RWPE2 (cell line): ENCODE data around the gene PTTG1IP2.

Experiments used
- ATAC-seq: fragments of 200-7000 bp; cut with Tn5 transposase; 3 replicates; pipeline ENCODE4 v1.9.1; 2021; ENCODE audit warnings: low read depth
- DNase-seq: peaks from one replicate; pipeline ENCODE4 v3.0.0-alpha.2; 2020; ENCODE audit warnings: low spot score
- H3K27ac ChIP-seq: fragments of 450-650 bp; 2 replicates; pipeline ENCODE4 v1.5.1; 2017; ENCODE audit warnings: mild to moderate bottlenecking; ENCODE audit not compliant: poor library complexity, severe bottlenecking
- H3K27me3 ChIP-seq: fragments of 250-450 bp; sonication (Bioruptor Pico); 2 replicates; pipeline ENCODE4 v1.5.1; 2021; ENCODE audit warnings: mild to moderate bottlenecking, moderate library complexity; ENCODE audit not compliant: insufficient read depth, poor library complexity, severe bottlenecking
- H3K36me3 ChIP-seq: fragments of 250-450 bp; sonication (Bioruptor Pico); 2 replicates; pipeline ENCODE4 v1.5.1; 2020; ENCODE audit warnings: low read depth, mild to moderate bottlenecking, moderate library complexity
- H3K4me1 ChIP-seq: fragments of 250-450 bp; sonication (Bioruptor Pico); 2 replicates; pipeline ENCODE4 v1.5.1; 2021; ENCODE audit warnings: mild to moderate bottlenecking, moderate library complexity; ENCODE audit not compliant: insufficient read depth, poor library complexity, severe bottlenecking
- H3K4me3 ChIP-seq: fragments of 250-450 bp; sonication (Bioruptor Pico); 2 replicates; pipeline ENCODE4 v1.5.1; 2021; ENCODE audit warnings: mild to moderate bottlenecking, moderate library complexity; ENCODE audit not compliant: severe bottlenecking
- H3K9me3 ChIP-seq: fragments of 250-450 bp; sonication (Bioruptor Pico); 2 replicates; pipeline ENCODE4 v1.5.1; 2021; ENCODE audit warnings: mild to moderate bottlenecking, moderate library complexity; ENCODE audit not compliant: severe bottlenecking
- TF ChIP-seq, protein P1 (sequence below): fragments of 450-650 bp; IDR thresholded peaks from one replicate; pipeline ENCODE4 v1.5.1; 2017; ENCODE audit warnings: mild to moderate bottlenecking, moderate library complexity; ENCODE audit not compliant: poor library complexity, severe bottlenecking

PTTG1IP2 gene

DNA sequence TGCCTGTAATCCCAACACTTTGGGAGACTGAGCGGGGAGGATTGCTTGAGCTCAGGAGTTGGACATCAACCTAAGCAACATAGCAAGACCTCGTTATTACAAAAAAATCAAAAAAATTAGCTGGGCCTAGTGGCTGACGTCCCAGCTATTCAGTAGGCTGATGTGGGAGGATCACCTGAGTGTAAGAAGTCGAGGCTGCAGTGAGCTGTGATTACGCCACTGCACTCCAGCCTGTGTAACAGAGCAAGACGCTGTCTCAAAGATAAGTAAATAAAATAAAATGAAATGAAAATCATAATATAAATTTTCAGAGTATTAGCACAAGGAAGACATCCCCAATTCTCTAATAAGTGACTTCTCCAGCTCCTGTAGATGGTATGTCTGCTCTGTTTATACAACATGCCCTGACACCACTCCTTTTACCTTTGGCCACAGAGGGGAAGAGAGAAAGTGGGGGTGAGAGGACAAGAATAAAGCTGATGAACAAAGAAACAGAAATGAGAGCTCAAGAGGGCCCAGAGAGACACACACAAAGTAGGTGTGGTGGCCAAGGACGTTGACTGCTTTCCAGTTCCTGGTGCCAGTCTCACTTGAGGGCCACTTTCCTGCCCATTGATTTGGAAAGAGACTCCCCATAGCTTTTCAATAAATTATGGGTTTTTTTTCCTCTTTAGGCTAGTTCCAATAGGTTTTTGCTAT lies 62.9 kb downstream of the PTTG1IP2 start:
- no peak for ATAC-seq
- no peaks in the 10 kb centered on the region for H3K27me3 ChIP-seq
- H3K36me3 ChIP-seq = no peaks in the 10 kb centered on the region
- H3K4me1 ChIP-seq = no peaks in the 10 kb centered on the region
- TF ChIP-seq, protein P1, sequence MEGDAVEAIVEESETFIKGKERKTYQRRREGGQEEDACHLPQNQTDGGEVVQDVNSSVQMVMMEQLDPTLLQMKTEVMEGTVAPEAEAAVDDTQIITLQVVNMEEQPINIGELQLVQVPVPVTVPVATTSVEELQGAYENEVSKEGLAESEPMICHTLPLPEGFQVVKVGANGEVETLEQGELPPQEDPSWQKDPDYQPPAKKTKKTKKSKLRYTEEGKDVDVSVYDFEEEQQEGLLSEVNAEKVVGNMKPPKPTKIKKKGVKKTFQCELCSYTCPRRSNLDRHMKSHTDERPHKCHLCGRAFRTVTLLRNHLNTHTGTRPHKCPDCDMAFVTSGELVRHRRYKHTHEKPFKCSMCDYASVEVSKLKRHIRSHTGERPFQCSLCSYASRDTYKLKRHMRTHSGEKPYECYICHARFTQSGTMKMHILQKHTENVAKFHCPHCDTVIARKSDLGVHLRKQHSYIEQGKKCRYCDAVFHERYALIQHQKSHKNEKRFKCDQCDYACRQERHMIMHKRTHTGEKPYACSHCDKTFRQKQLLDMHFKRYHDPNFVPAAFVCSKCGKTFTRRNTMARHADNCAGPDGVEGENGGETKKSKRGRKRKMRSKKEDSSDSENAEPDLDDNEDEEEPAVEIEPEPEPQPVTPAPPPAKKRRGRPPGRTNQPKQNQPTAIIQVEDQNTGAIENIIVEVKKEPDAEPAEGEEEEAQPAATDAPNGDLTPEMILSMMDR = no peak
- no peaks in the 10 kb centered on the region for H3K9me3 ChIP-seq
- no peak overlapping the region for H3K27ac ChIP-seq
- no peak overlapping the region for H3K4me3 ChIP-seq
- DNase-seq = no peak

DNA sequence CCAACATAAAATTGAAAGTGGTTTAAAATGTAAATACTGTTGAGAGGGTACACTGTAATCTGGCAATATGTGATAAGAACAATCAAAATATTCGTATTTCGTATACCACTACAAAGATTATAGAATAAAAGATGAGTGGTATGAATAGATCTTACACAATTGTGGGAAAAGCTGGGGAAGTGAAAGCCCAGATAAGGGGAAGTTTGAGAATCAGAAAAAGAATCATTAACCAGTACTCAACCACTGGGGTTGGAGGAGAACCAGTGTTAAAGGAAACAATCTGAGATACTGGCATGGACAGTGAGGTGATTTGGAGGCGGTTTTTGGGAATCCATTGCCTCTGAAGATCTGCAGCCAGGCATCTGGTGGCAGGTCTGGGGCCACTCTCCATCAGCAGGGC lies 67.0 kb downstream of the PTTG1IP2 start:
- no peaks in the 10 kb centered on the region for H3K9me3 ChIP-seq
- H3K27ac ChIP-seq = no peak overlapping the region
- H3K27me3 ChIP-seq = no peaks in the 10 kb centered on the region
- no peaks in the 10 kb centered on the region for H3K36me3 ChIP-seq
- TF ChIP-seq, protein P1 = no peak
- DNase-seq (no peak), ATAC-seq (no peak)
- H3K4me3 ChIP-seq = no peak overlapping the region
- no peaks in the 10 kb centered on the region for H3K4me1 ChIP-seq

DNA sequence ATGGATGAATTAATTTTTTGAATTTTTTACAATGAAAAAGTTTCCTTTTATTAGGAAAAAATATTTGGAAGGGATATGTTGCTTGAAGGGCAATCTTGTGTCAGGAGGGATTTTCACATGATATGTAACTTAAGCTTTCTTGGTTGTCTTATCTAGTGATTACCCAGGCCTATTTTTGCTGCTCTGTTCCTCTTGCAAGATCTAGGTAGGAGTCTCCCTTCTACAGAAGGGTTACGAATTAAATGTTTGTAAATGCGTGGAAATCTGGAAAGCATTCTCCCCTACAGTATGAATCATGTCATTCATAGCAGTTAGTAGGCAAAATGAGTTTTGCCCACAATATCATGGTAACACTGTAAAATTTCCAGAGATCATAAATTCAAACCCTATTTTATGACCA lies 69.0 kb downstream of the PTTG1IP2 start:
- no peaks in the 10 kb centered on the region for H3K27me3 ChIP-seq
- H3K36me3 ChIP-seq = no peaks in the 10 kb centered on the region
- H3K4me3 ChIP-seq = no peak overlapping the region
- DNase-seq (no peak), ATAC-seq (no peak)
- H3K9me3 ChIP-seq = no peaks in the 10 kb centered on the region
- H3K4me1 ChIP-seq = no peaks in the 10 kb centered on the region
- H3K27ac ChIP-seq = no peak overlapping the region
- TF ChIP-seq, protein P1 = no peak

DNA sequence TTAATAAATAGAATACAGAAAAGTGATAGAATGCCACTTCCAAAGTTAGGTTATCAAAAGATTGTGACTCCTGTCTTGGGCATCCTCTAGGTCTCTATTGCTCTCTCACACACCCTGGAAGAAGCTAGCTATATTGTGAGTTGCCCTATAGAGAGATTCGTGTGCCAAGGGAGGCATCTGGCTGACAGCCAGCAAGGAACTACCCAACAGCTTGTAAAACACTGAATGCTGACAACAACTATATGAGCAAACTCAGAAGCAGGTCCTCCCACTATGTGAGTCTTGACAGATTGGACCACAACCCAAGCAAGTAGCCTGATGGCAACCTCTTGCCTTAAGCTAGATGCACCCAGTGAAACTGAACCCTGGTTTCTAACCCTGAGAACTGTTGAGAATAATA lies 71.0 kb downstream of the PTTG1IP2 start:
- Histone ChIP-seq H3K27me3 (no peaks in the 10 kb centered on the region), H3K4me1 (no peaks in the 10 kb centered on the region), H3K27ac (no peak overlapping the region), H3K9me3 (no peaks in the 10 kb centered on the region), H3K4me3 (no peak overlapping the region), H3K36me3 (no peaks in the 10 kb centered on the region)
- TF ChIP-seq, protein P1 = no peak
- ATAC-seq (no peak), DNase-seq (no peak)

DNA sequence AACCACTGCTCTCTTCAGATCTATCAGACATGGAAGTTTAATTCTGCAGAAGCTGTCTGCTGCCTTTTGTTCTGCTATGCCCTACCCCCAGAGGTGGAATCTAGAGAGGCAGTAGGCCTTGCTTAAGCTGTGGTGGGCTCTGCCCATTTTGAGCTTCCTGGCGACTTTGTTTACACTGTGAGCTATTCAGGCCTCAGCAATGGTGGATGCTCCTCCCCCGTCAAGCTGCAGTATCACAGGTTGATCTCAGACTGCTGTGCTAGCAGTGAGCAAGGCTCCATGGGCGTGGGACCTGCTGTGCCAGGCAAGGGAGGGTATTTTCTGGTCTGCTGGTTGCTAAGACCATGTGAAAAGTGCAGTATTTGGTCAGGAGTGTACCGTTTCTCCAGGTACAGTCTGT lies 81.6 kb downstream of the PTTG1IP2 start:
- no peak overlapping the region for H3K27ac ChIP-seq
- H3K9me3 ChIP-seq = no peaks in the 10 kb centered on the region
- ATAC-seq = 0 out of 3 replicates have a peak, but pooled peaks have one; percentile 27
- H3K4me1 ChIP-seq = no peaks in the 10 kb centered on the region
- no peaks in the 10 kb centered on the region for H3K27me3 ChIP-seq
- no peaks in the 10 kb centered on the region for H3K36me3 ChIP-seq
- TF ChIP-seq, protein P1 = no peak
- H3K4me3 ChIP-seq = no peak overlapping the region
- DNase-seq = no peak
